ENCODE measurements around the gene HAPLN1. TPM values are rescaled to one million over a fixed set of nuclear protein-coding genes. Genes with fewer than 3 reads are reported as not detected.
A peak's percentile ranks its signal among the peaks of the same experiment; 100 is the strongest.

HAPLN1 gene
- total and polyA plus RNA-seq, 4 donors: 0.03 to 1.5 (median 0.15) TPM

- Histone ChIP-seq H3K36me3 (ENCODE audit: control insufficient read depth in 4 of 4, insufficient read depth in 4 of 4, low read length in 4 of 4) (no peaks in the 10 kb centered on the region), H3K27ac (ENCODE audit: low read depth in 1 of 2, low read length in 1 of 2) (no peak overlapping the region), H3K9me3 (ENCODE audit: control insufficient read depth in 4 of 4, insufficient read depth in 3 of 4, low read length in 3 of 4) (no peaks in the 10 kb centered on the region), H3K9ac (ENCODE audit: insufficient read depth in 1 of 2, low read length in 2 of 2) (no peak overlapping the region), H3K27me3 (ENCODE audit: control insufficient read depth in 3 of 3, insufficient read depth in 3 of 3, low read length in 2 of 3) (no peaks in the 10 kb centered on the region), H3K4me3 (no peak overlapping the region), H3K4me1 (ENCODE audit: control insufficient read depth in 5 of 5, insufficient read depth in 5 of 5, low read length in 5 of 5) (no peaks in the 10 kb centered on the region)
- DNase-seq (no peak), ATAC-seq (ENCODE audit: insufficient read depth, low FRiP score) (no peak)
- 84 to 90% methylated on average over 4 of the region's 4 CpGs for WGBS, 2 donors
- TF ChIP-seq, protein P1, sequence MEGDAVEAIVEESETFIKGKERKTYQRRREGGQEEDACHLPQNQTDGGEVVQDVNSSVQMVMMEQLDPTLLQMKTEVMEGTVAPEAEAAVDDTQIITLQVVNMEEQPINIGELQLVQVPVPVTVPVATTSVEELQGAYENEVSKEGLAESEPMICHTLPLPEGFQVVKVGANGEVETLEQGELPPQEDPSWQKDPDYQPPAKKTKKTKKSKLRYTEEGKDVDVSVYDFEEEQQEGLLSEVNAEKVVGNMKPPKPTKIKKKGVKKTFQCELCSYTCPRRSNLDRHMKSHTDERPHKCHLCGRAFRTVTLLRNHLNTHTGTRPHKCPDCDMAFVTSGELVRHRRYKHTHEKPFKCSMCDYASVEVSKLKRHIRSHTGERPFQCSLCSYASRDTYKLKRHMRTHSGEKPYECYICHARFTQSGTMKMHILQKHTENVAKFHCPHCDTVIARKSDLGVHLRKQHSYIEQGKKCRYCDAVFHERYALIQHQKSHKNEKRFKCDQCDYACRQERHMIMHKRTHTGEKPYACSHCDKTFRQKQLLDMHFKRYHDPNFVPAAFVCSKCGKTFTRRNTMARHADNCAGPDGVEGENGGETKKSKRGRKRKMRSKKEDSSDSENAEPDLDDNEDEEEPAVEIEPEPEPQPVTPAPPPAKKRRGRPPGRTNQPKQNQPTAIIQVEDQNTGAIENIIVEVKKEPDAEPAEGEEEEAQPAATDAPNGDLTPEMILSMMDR (IDR thresholded peaks at IDR 0.05; ENCODE audit: control extremely low read depth, extremely low read depth): no peak
These were observed 39.9 kb upstream of the HAPLN1 start for GRCh38 chr5:83760579-83760978.

- Histone ChIP-seq H3K36me3 (ENCODE audit: control insufficient read depth in 4 of 4, insufficient read depth in 4 of 4, low read length in 4 of 4) (no peaks in the 10 kb centered on the region), H3K4me3 (no peak overlapping the region), H3K9ac (ENCODE audit: insufficient read depth in 1 of 2, low read length in 2 of 2) (no peak overlapping the region), H3K4me1 (ENCODE audit: control insufficient read depth in 5 of 5, insufficient read depth in 5 of 5, low read length in 5 of 5) (no peaks in the 10 kb centered on the region), H3K9me3 (ENCODE audit: control insufficient read depth in 4 of 4, insufficient read depth in 3 of 4, low read length in 3 of 4) (peaks cover 0 to 7% (median 2%) of the 10 kb centered on the region in 4 donors), H3K27me3 (ENCODE audit: control insufficient read depth in 3 of 3, insufficient read depth in 3 of 3, low read length in 2 of 3) (no peaks in the 10 kb centered on the region), H3K27ac (ENCODE audit: low read depth in 1 of 2, low read length in 1 of 2) (no peak overlapping the region)
- TF ChIP-seq, protein P1 (IDR thresholded peaks at IDR 0.05; ENCODE audit: control extremely low read depth, extremely low read depth): no peak
- WGBS, 2 donors: 81 to 89% methylated on average over 1 of the region's 1 CpG
- DNase-seq (no peak), ATAC-seq (ENCODE audit: insufficient read depth, low FRiP score) (no peak)
These were observed 32.0 kb upstream of the HAPLN1 start for GRCh38 chr5:83752700-83753099.

GRCh38 chr5:83751201-83751600, 30.5 kb upstream of the HAPLN1 start:
- DNase-seq (no peak), ATAC-seq (ENCODE audit: insufficient read depth, low FRiP score) (no peak)
- Histone ChIP-seq H3K4me1 (ENCODE audit: control insufficient read depth in 5 of 5, insufficient read depth in 5 of 5, low read length in 5 of 5) (no peaks in the 10 kb centered on the region), H3K9me3 (ENCODE audit: control insufficient read depth in 4 of 4, insufficient read depth in 3 of 4, low read length in 3 of 4) (peaks cover 0 to 7% (median 2%) of the 10 kb centered on the region in 4 donors), H3K27ac (ENCODE audit: low read depth in 1 of 2, low read length in 1 of 2) (no peak overlapping the region), H3K9ac (ENCODE audit: insufficient read depth in 1 of 2, low read length in 2 of 2) (no peak overlapping the region), H3K27me3 (ENCODE audit: control insufficient read depth in 3 of 3, insufficient read depth in 3 of 3, low read length in 2 of 3) (no peaks in the 10 kb centered on the region), H3K4me3 (no peak overlapping the region), H3K36me3 (ENCODE audit: control insufficient read depth in 4 of 4, insufficient read depth in 4 of 4, low read length in 4 of 4) (no peaks in the 10 kb centered on the region)
- TF ChIP-seq, protein P1 (IDR thresholded peaks at IDR 0.05; ENCODE audit: control extremely low read depth, extremely low read depth): no peak
- WGBS, 2 donors: 2 to 3% methylated on average over 1 of the region's 1 CpG

- TF ChIP-seq, protein P1 (IDR thresholded peaks at IDR 0.05; ENCODE audit: control extremely low read depth, extremely low read depth): no peak
- ATAC-seq (ENCODE audit: insufficient read depth, low FRiP score) (no peak), DNase-seq (peak in 2 of 3 donors; percentile 13 to 17)
- 78 to 80% methylated on average over 1 of the region's 1 CpG for WGBS, 2 donors
- Histone ChIP-seq H3K36me3 (ENCODE audit: control insufficient read depth in 4 of 4, insufficient read depth in 4 of 4, low read length in 4 of 4) (no peaks in the 10 kb centered on the region), H3K9ac (ENCODE audit: insufficient read depth in 1 of 2, low read length in 2 of 2) (no peak overlapping the region), H3K9me3 (ENCODE audit: control insufficient read depth in 4 of 4, insufficient read depth in 3 of 4, low read length in 3 of 4) (peaks cover 0 to 7% (median 2%) of the 10 kb centered on the region in 4 donors), H3K27ac (ENCODE audit: low read depth in 1 of 2, low read length in 1 of 2) (no peak overlapping the region), H3K27me3 (ENCODE audit: control insufficient read depth in 3 of 3, insufficient read depth in 3 of 3, low read length in 2 of 3) (no peaks in the 10 kb centered on the region), H3K4me3 (no peak overlapping the region), H3K4me1 (ENCODE audit: control insufficient read depth in 5 of 5, insufficient read depth in 5 of 5, low read length in 5 of 5) (no peaks in the 10 kb centered on the region)
These were observed 30.1 kb upstream of the HAPLN1 start for GRCh38 chr5:83750749-83751148.
